ENCODE measurements around the gene RSKR.

RSKR gene

GRCh38 chr17:28563475-28563874 is 50.5 kb downstream of the RSKR start:
- TF ChIP-seq, protein P1, sequence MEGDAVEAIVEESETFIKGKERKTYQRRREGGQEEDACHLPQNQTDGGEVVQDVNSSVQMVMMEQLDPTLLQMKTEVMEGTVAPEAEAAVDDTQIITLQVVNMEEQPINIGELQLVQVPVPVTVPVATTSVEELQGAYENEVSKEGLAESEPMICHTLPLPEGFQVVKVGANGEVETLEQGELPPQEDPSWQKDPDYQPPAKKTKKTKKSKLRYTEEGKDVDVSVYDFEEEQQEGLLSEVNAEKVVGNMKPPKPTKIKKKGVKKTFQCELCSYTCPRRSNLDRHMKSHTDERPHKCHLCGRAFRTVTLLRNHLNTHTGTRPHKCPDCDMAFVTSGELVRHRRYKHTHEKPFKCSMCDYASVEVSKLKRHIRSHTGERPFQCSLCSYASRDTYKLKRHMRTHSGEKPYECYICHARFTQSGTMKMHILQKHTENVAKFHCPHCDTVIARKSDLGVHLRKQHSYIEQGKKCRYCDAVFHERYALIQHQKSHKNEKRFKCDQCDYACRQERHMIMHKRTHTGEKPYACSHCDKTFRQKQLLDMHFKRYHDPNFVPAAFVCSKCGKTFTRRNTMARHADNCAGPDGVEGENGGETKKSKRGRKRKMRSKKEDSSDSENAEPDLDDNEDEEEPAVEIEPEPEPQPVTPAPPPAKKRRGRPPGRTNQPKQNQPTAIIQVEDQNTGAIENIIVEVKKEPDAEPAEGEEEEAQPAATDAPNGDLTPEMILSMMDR (IDR thresholded peaks at IDR 0.05; ENCODE audit: low read length): no peak
- TF ChIP-seq EZH2 (IDR thresholded peaks at IDR 0.05; ENCODE audit: borderline replicate concordance, low read length): no peak
- H3K36me3 ChIP-seq (ENCODE audit: insufficient read depth, low read length): peaks cover 59% of the 10 kb centered on the region
- H3K4me2 ChIP-seq (ENCODE audit: low read length): no peak overlapping the region
- H3K4me3 ChIP-seq (ENCODE audit: low read depth, low read length, poor library complexity, severe bottlenecking): no peak overlapping the region
- peaks cover 12% of the 10 kb centered on the region for H3K79me2 ChIP-seq (ENCODE audit: insufficient read depth, low read length)
- H2AFZ ChIP-seq (ENCODE audit: low read length): no peak overlapping the region
- H4K20me1 ChIP-seq (ENCODE audit: insufficient read depth, low read length): no peaks in the 10 kb centered on the region
- no peak overlapping the region for H3K9ac ChIP-seq (ENCODE audit: low read length)
- no peaks in the 10 kb centered on the region for H3K9me3 ChIP-seq (ENCODE audit: low read length)
- H3F3A ChIP-seq (ENCODE audit: insufficient read depth, low read length): no peaks in the 10 kb centered on the region
- H3K27ac ChIP-seq (ENCODE audit: low read depth, low read length, poor library complexity, severe bottlenecking): no peak overlapping the region
- H3K9me2 ChIP-seq (ENCODE audit: low read depth, low read length): no peaks in the 10 kb centered on the region
- H3K27me3 ChIP-seq (ENCODE audit: insufficient read depth, low read length): no peaks in the 10 kb centered on the region
- H3K4me1 ChIP-seq (ENCODE audit: insufficient read depth, low read length, severe bottlenecking): peaks cover 17% of the 10 kb centered on the region
